SH-SY5Y (cell line): ENCODE measurements around the gene APBB3.

Source experiments
- GATA2 ChIP-seq: IDR thresholded peaks from 2 replicates; pipeline ENCODE4 v1.6.1; 2011; ENCODE audit warnings: mild to moderate bottlenecking, low read depth, low read length
- GATA3 ChIP-seq: IDR thresholded peaks from 2 replicates; pipeline ENCODE4 v1.6.1; 2011; ENCODE audit warnings: low read depth, mild to moderate bottlenecking, low read length, moderate library complexity

APBB3 gene

GRCh38 chr5:140564196-140565023 is at the start of gene APBB3, which contains the start of gene SLC35A4:
APBB3 (minus strand) TSS chr5:140564598; CDS start chr5:140564245, 353 bp downstream.
SLC35A4 (plus strand) TSS chr5:140564828; CDS start chr5:140567170, 2,342 bp downstream.
- no peak for TF ChIP-seq GATA2
- no peak for TF ChIP-seq GATA3

DNA sequence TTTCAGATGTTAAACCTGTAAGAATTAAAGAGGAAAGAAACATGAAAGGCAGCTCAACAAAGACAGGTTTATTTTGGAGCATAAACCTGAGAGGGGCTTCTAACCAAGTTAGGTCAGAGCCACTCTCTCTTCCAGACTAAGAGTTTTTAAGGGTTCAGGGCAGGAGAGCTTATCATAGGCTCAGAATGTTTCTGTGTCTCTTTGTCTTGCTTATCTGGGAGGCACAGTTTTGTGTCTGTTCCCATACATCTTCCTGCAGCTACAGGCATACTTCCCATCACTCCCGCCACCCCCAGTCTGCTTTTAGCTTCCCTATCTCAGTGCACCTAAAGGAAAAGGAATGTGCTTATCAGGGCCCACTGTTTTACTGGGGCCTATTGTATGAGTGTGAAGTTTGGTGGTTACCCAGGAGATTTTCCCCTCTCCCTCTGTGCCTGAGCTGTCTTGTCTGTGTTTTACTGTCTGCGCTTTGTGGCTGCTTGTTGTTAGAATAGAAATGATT is 46.7 kb upstream of the APBB3 start:
- TF ChIP-seq GATA2: no peak
- TF ChIP-seq GATA3: no peak

DNA sequence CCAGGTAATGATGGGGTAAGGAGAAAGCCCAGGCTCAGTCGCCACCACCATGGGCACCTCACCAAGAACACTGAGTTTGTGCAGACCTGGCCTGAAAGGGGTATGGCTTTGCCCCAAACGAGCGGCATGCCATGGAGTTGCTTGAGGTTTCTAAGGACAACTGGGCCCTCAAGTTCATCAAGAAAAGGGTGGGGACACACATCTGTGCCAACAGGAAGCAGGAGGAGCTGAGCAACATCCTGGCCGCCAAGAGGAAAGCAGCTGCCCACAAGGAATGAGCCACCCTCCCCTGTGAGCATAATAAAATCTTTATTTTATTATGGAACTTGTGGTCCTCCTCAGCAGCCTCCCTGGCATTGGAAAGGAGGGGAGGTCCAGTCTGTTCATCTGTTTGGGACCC is 44.7 kb upstream of the APBB3 start:
- TF ChIP-seq GATA3: no peak
- TF ChIP-seq GATA2: no peak

DNA sequence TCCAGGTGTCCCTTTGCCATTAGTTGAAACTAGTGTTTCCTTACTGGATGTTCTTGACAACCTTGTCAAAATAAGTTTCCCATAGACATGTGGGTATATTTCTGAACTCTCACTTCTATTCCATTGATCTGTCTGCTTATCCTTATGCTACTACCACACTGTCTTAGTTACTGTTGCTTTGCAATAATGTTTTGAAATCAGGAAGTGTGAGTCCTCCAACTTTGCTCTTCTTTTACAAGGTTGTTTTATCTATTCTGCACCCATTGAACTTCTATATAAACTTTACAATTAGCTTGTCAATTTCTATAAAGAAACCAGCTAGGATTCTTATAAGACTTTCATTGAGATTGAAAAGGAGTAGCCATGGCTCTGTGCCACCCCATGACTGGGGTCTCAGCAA is 44.3 kb upstream of the APBB3 start:
- TF ChIP-seq GATA2 (no peak), GATA3 (no peak)

GRCh38 chr5:140607031-140607430 is 42.6 kb upstream of the APBB3 start:
- TF ChIP-seq GATA3 (no peak), GATA2 (no peak)

- no peak for TF ChIP-seq GATA2
Observed at GRCh38 chr5:140605879-140606278, 41.5 kb upstream of the APBB3 start.

GRCh38 chr5:140603734-140604133 is 39.3 kb upstream of the APBB3 start:
- TF ChIP-seq GATA2: no peak
- TF ChIP-seq GATA3: no peak

- TF ChIP-seq GATA3 (no peak), GATA2 (no peak)
Observed at GRCh38 chr5:140602147-140602546, 37.7 kb upstream of the APBB3 start.

- TF ChIP-seq GATA3: no peak
- no peak for TF ChIP-seq GATA2
Observed at GRCh38 chr5:140600096-140600495, 35.7 kb upstream of the APBB3 start.

GRCh38 chr5:140598836-140599235 is 34.4 kb upstream of the APBB3 start:
- TF ChIP-seq GATA3 (no peak), GATA2 (no peak)

- TF ChIP-seq GATA3 (no peak), GATA2 (no peak)
Observed at GRCh38 chr5:140596321-140596741, 31.9 kb upstream of the APBB3 start.

DNA sequence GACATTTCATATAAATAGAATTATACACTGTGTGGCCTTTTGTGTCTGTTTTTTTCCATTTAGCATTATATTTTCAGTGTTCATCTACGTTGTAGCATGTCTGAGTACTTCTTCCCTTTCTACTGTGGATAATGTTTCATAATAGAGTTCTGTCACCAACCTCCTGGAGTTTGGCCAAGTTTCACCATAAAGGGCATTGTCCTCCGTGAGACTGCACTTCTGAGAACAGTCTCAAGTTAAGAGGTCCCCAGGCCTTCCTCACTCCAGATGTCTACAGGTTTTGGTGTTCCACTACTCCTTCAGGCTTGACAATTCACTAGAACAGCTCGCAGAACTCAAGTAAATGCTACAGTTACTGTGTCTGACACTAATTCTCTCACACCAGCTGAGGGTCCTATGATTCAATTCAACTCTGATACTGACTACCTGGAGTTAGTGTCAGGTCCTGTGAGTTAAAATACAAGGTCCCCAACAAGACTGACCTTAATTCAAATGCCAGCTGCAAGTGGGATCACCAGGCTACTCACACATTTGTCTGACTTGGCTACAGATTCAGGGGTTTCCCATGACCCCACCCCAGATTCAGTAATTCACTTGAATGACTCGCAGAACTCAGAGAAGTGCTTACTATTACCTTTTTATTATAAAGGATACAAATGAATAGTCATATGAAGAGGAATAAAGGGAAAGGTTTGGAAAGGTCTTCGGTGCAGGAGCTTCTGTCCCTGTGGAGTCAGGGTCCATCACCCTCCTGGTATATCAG is 31.3 kb upstream of the APBB3 start:
- TF ChIP-seq GATA3 (no peak), GATA2 (no peak)

- no peak for TF ChIP-seq GATA2
- TF ChIP-seq GATA3: no peak
Observed at GRCh38 chr5:140594169-140594568, 29.8 kb upstream of the APBB3 start.

DNA sequence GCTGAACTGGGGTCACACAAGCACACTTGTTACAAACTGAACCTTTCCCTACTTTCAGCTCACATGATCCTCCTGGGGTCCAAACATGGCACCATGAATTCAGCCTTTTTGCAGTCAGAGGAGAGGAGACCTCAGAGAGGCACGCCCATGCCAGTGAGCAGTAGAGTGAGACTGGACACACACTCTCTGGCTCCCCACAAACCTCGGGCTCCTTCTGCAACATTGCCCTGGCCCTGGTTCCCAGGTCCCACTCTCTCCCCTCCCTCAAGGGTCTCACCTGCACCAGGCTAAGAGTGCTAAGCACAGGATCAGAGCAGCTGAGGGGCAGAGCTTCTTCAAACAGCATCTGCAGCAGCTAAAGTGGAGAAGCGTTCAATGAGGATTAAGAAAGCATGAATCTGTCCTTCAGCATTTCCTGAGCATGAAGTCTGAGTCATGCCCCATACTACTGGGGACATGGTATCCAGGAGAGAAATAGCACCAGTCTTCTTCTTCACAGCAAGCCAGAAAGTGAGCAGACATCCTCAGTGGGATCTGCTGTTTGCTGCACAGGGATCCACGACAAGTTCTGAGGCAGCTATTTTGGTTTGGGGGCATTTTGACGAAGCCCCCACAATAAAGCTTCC is 27.5 kb upstream of the APBB3 start:
- TF ChIP-seq GATA2 (no peak), GATA3 (no peak)
